HepG2 (cell line): ENCODE data around the gene FAM120C. TPM values are rescaled to one million over a fixed set of nuclear protein-coding genes. Genes with fewer than 3 reads are reported as not detected.

Experiments
- ATAC-seq: fragments of 200-7000 bp; cut with Tn5 transposase; 3 replicates; pipeline ENCODE4 v1.9.1; 2020; ENCODE audit warnings: mild to moderate bottlenecking, moderate library complexity
- BruUV-seq: library from RNA; stranded (reverse); fragments of 400-500 nt; replicated peaks from 2 replicates; lab custom pipeline; 2021; lab: Mats Ljungman, UMichigan
- CTCF ChIA-PET: fragments of 300-600 bp; formaldehyde crosslinking; extraction: SDS; loops from one replicate; lab custom pipeline; 2021; ENCODE audit warnings: low total read pairs, inconsistent platforms, low intra/inter-chr PET ratio; lab: Yijun Ruan, JAX
- POLR2A ChIA-PET: fragments of 350-600 bp; sonication (Branson Sonifier 250); formaldehyde crosslinking; loops from one replicate; lab custom pipeline; 2020; ENCODE audit warnings: antibody characterized with exemption, inconsistent platforms; lab: Yijun Ruan, JAX
- DNase-seq: peaks from one replicate; pipeline ENCODE4 v3.0.0-alpha.2; 2015; ENCODE audit warnings: low spot score
- FAIRE-seq: peaks from 3 replicates; lab custom pipeline; 2011; peaks lifted over from hg19 to GRCh38; lab: Jason Lieb, UNC
- H2AFZ ChIP-seq: one replicate; pipeline ENCODE4 v1.6.1; 2011; ENCODE audit warnings: low read length, inconsistent platforms
- H3K27ac ChIP-seq: fragments of 300-600 bp; 3 replicates; pipeline ENCODE4 v1.8.0; 2011; ENCODE audit warnings: mixed run types, mild to moderate bottlenecking, mixed read lengths, low read length, inconsistent platforms; ENCODE audit not compliant: insufficient read depth; ENCODE audit errors: extremely low read length
- H3K27me3 ChIP-seq, 2 experiments: fragments of 200-600 bp in 1 of 2; 2 replicates in 1 of 2; 3 replicates in 1 of 2; pipeline versions ENCODE4 v1.6.0 to v1.8.0; 2011; ENCODE audit warnings: low read length in 2 of 2, mild to moderate bottlenecking in 2 of 2, moderate library complexity in 2 of 2, inconsistent platforms in 1 of 2; ENCODE audit not compliant: insufficient read depth in 2 of 2, control insufficient read depth in 1 of 2
- H3K36me3 ChIP-seq, 2 experiments: fragments of 200-600 bp in 1 of 2; replicated peaks in 1 of 2; 2 replicates in 1 of 2; 3 replicates in 1 of 2; pipeline versions ENCODE4 v1.5.1 to v1.8.0; 2011; ENCODE audit warnings: low read length in 2 of 2, inconsistent platforms in 1 of 2; ENCODE audit not compliant: insufficient read depth in 2 of 2, control insufficient read depth in 1 of 2
- H3K4me1 ChIP-seq: 2 replicates; pipeline ENCODE4 v1.5.1; 2012; ENCODE audit warnings: low read length, inconsistent platforms; ENCODE audit not compliant: insufficient read depth
- H3K4me2 ChIP-seq: 2 replicates; pipeline ENCODE4 v1.6.0; 2011; ENCODE audit warnings: low read depth, low read length, inconsistent platforms
- H3K4me3 ChIP-seq, 3 experiments: fragments of 200-600 bp in 1 of 3; sonication (generic), shearing (Covaris generic) in 1 of 3; replicated peaks in 1 of 3; 2 replicates each; pipeline ENCODE4 v1.5.1; 2011 to 2016; ENCODE audit warnings: low read length in 3 of 3, inconsistent platforms in 2 of 3, low read depth in 2 of 3, mild to moderate bottlenecking in 2 of 3, control low read depth in 1 of 3, mixed read lengths in 1 of 3; ENCODE audit not compliant: insufficient read depth in 1 of 3
- H3K79me2 ChIP-seq: one replicate; pipeline ENCODE4 v1.6.1; 2011; ENCODE audit warnings: low read length, inconsistent platforms; ENCODE audit not compliant: insufficient read depth
- H3K9ac ChIP-seq: 2 replicates; pipeline ENCODE4 v1.6.0; 2011; ENCODE audit warnings: mild to moderate bottlenecking, low read depth, low read length, inconsistent platforms; ENCODE audit not compliant: insufficient read depth
- H3K9me3 ChIP-seq: 2 replicates; pipeline ENCODE4 v1.5.1; 2012; ENCODE audit warnings: mild to moderate bottlenecking, low read length
- H4K20me1 ChIP-seq: 2 replicates; pipeline ENCODE4 v1.6.0; 2011; ENCODE audit warnings: inconsistent platforms, mild to moderate bottlenecking, low read length, moderate library complexity; ENCODE audit not compliant: insufficient read depth
- AGO1 ChIP-seq: fragments of 200-400 bp; formaldehyde crosslinking; IDR thresholded peaks from 2 replicates; pipeline ENCODE4 v1.6.1; 2017; ENCODE audit warnings: mild to moderate bottlenecking, low read depth, low read length, moderate library complexity; ENCODE audit not compliant: poor library complexity, severe bottlenecking
- ATF6 ChIP-seq: sonication (generic); formaldehyde crosslinking; conservative IDR thresholded peaks from 2 replicates; pipeline ENCODE4 v1.4.0; 2020; ENCODE audit warnings: missing genetic modification reagents
- DDIT3 ChIP-seq: sonication (generic); formaldehyde crosslinking; IDR thresholded peaks from 2 replicates; pipeline ENCODE4 v1.4.0; 2020; ENCODE audit warnings: mild to moderate bottlenecking, missing genetic modification reagents
- HDAC6 ChIP-seq: fragments of 200-600 bp; sonication (generic); IDR thresholded peaks from 2 replicates; pipeline ENCODE4 v1.7.0; 2017; ENCODE audit warnings: mild to moderate bottlenecking, antibody characterized with exemption, low read length, low read depth
- MTA1 ChIP-seq: sonication (generic); formaldehyde crosslinking; IDR thresholded peaks from 2 replicates; pipeline ENCODE4 v1.4.0; 2020; ENCODE audit warnings: missing genetic modification reagents, mild to moderate bottlenecking, borderline replicate concordance
- NR2F1 ChIP-seq, 2 experiments: fragments of 450-650 bp in 1 of 2; formaldehyde crosslinking in 1 of 2; IDR thresholded peaks; 2 replicates each; pipeline versions ENCODE4 v1.5.0 to v1.6.1; 2016 to 2020; ENCODE audit warnings: mild to moderate bottlenecking in 1 of 2, missing compliant biosample characterization in 1 of 2, missing genetic modification reagents in 1 of 2, moderate library complexity in 1 of 2
- PATZ1 ChIP-seq: sonication (generic); formaldehyde crosslinking; IDR thresholded peaks from 2 replicates; pipeline ENCODE4 v1.4.0; 2020; ENCODE audit warnings: missing genetic modification reagents
- PHF5A ChIP-seq: IDR thresholded peaks from one replicate; pipeline ENCODE4 v1.6.1; 2018; ENCODE audit warnings: low read depth, missing genetic modification reagents; ENCODE audit not compliant: unreplicated experiment
- TOE1 ChIP-seq: sonication (generic); formaldehyde crosslinking; IDR thresholded peaks from 2 replicates; pipeline ENCODE4 v1.4.0; 2020; ENCODE audit warnings: mild to moderate bottlenecking, missing genetic modification reagents
- ZNF503 ChIP-seq: sonication (generic); formaldehyde crosslinking; IDR thresholded peaks from 2 replicates; pipeline ENCODE4 v1.4.0; 2020; ENCODE audit warnings: missing genetic modification reagents
- ZNF567 ChIP-seq: sonication (generic); formaldehyde crosslinking; IDR thresholded peaks from 2 replicates; pipeline ENCODE4 v1.8.1; 2023; ENCODE audit warnings: mild to moderate bottlenecking, missing genetic modification reagents, borderline replicate concordance
- ZNF660 ChIP-seq: sonication (generic); formaldehyde crosslinking; IDR thresholded peaks from 2 replicates; pipeline ENCODE4 v1.5.1; 2020; ENCODE audit warnings: mild to moderate bottlenecking, low read depth, missing genetic modification reagents, borderline replicate concordance
- ZNF772 ChIP-seq: sonication (generic); formaldehyde crosslinking; IDR thresholded peaks from 2 replicates; pipeline ENCODE4 v1.5.0; 2020; ENCODE audit warnings: mild to moderate bottlenecking, missing genetic modification reagents
- ZSCAN29 ChIP-seq: sonication (generic); formaldehyde crosslinking; conservative IDR thresholded peaks from 2 replicates; pipeline ENCODE4 v1.4.0; 2020; ENCODE audit warnings: mild to moderate bottlenecking, missing genetic modification reagents
- WGBS: methylation state at CpG from one replicate; pipeline ENCODE4 v1.1.6; 2017; ENCODE audit warnings: low lambda C conversion rate; 5-methylcytosine and 5-hydroxymethylcytosine counted together
- in situ Hi-C: cut with HindIII; loops from 2 replicates; pipeline ENCODE4 v1.10.0; 2017; ENCODE audit warnings: low pct_unique_long_range_greater_than_20kb; ENCODE audit not compliant: extremely low pct_ligation_motif_present
- intact Hi-C: fragments of 100-400 bp; cut with micrococcal nuclease; formaldehyde crosslinking; loops from one replicate; pipeline ENCODE4 v1.10.0; 2022; ENCODE audit not compliant: unreplicated experiment
- polyA plus RNA-seq, 8 experiments: library from polyadenylated mRNA; depleted of rRNA in 3 of 8; stranded (reverse) in 7 of 8; unstranded in 1 of 8; fragments of >200 nt; fragmentation: Illumina TruSeq in 4 of 8; extraction: Trizol in 4 of 8; gene quantifications; 2 replicates each; pipeline versions ENCODE4 v1.2.1 to v1.2.3, GENCODE V29; 2011 to 2016; ENCODE audit warnings: low read depth in 4 of 8, missing spikeins in 1 of 8, mixed read lengths in 1 of 8; ENCODE audit not compliant: insufficient read depth in 1 of 8
- total RNA-seq, 5 experiments: library from RNA; depleted of rRNA; stranded (reverse); fragments of >200 nt; fragmentation: Illumina TruSeq; extraction: Trizol; gene quantifications; 2 replicates each; pipeline ENCODE4 v1.2.3, GENCODE V29; 2016; ENCODE audit warnings: low read depth in 1 of 5

FAM120C gene
- total and polyA plus RNA-seq, 2 of the 13 experiments (the other 11 are each of a cell fraction or from before 2014, with no cell fraction given) = 4.6 to 7.4 TPM

- TF ChIP-seq PATZ1 (CRISPR knock-in tag) = 0 out of 2 replicates have a peak, but pooled peaks have one; percentile 2
- no peak for TF ChIP-seq HDAC6
- no peak for TF ChIP-seq ATF6 (CRISPR knock-in tag)
These were observed 138.1 kb downstream of the FAM120C start (continued) for GRCh38 chrX:54044877-54045338.

- intact Hi-C loops (loop anchor here (10.0 kb wide), 2 partner anchors 50 to 140 kb away; partner anchors contain the start of gene FAM120C), in situ Hi-C loops (no loop called here)
- DNase-seq = peak; percentile 86
- Histone ChIP-seq H3K9ac (peak within 1 kb of the TSS; percentile 91), H3K27me3 (no peaks in the 10 kb centered on the region), H3K4me3 (peak within 1 kb of the TSS; percentile 74 to 79 (median 79)), H3K4me2 (peak within 1 kb of the TSS; percentile 79), H3K9me3 (no peaks in the 10 kb centered on the region), H2AFZ (no peak within 1 kb of the TSS), H3K36me3 (peaks cover 0 to 4% of the 10 kb centered on the region in 2 experiments; a peak in 1 of 5 replicates), H3K27ac (peak within 1 kb of the TSS; percentile 99), H4K20me1 (no peaks in the 10 kb centered on the region), H3K4me1 (peaks cover 47% of the 10 kb centered on the region), H3K79me2 (peaks cover 12% of the 10 kb centered on the region)
- 0% methylated on average over 10 of the region's 66 CpGs for WGBS
- ATAC-seq = peak; percentile 67
- no peak for FAIRE-seq
- ChIA-PET CTCF (no interaction called here), POLR2A (interaction anchor here (0.6 to 3.1 kb wide), 7 partner anchors 11 to 138 kb away, joined by 3 to 23 read pairs (median 3); partner anchors contain the start of gene FAM120C)
- no TSS peak for BruUV-seq
- TF ChIP-seq ZNF772 (CRISPR knock-in tag) = 0 out of 2 replicates have a peak, but pooled peaks have one; percentile 19
- no peak for TF ChIP-seq ZNF503
- no peak for TF ChIP-seq MTA1 (CRISPR knock-in tag)
- no peak for TF ChIP-seq ZNF660
- no peak for TF ChIP-seq ZSCAN29 (CRISPR knock-in tag)
- TF ChIP-seq TOE1 (CRISPR knock-in tag) = no peak
- TF ChIP-seq PHF5A = no peak
- TF ChIP-seq DDIT3 (CRISPR knock-in tag) = no peak
- no peak for TF ChIP-seq NR2F1 (CRISPR knock-in tag; IDR thresholded peaks at IDR 0.05)
- no peak for TF ChIP-seq AGO1
- no peak for TF ChIP-seq ZNF567 (CRISPR knock-in tag)
These were observed 138.8 kb downstream of the FAM120C start, which contains the start of gene PHF8 for GRCh38 chrX:54044126-54044876. PHF8 (minus strand) TSS chrX:54044473; CDS start chrX:54042728, 1,745 bp downstream.
